Stimulated activated naive CD8-positive, alpha-beta T cell treated with anti-CD3 and anti-CD28 coated beads, Interleukin-15, Interleukin-2, amounts not matched to agents 100 ng/mL and 50 ng/mL, for 24 hours (primary cell): ENCODE data around the gene CLDN20.
"Not testable (repeated sequence)": the region's sequence is repeated elsewhere in the genome, so short reads cannot be mapped to it uniquely, and the experiment has no call there.

Experiments used
- H3K27ac Mint-ChIP-seq: one replicate; pipeline ENCODE4 v1.8.0; 2021; ENCODE audit warnings: mild to moderate bottlenecking, mixed read lengths
- H3K27me3 Mint-ChIP-seq: one replicate; pipeline ENCODE4 v1.8.0; 2021; ENCODE audit warnings: mixed read lengths
- H3K36me3 Mint-ChIP-seq: one replicate; pipeline ENCODE4 v1.8.0; 2021; ENCODE audit warnings: low read depth, mixed read lengths
- H3K4me1 Mint-ChIP-seq: one replicate; pipeline ENCODE4 v1.8.0; 2021; ENCODE audit warnings: low read depth, mixed read lengths
- H3K4me3 Mint-ChIP-seq: one replicate; pipeline ENCODE4 v1.8.0; 2021; ENCODE audit warnings: mild to moderate bottlenecking, mixed read lengths
- H3K9me3 Mint-ChIP-seq: one replicate; pipeline ENCODE4 v1.8.0; 2021; ENCODE audit warnings: mixed read lengths

The CLDN20 gene

DNA sequence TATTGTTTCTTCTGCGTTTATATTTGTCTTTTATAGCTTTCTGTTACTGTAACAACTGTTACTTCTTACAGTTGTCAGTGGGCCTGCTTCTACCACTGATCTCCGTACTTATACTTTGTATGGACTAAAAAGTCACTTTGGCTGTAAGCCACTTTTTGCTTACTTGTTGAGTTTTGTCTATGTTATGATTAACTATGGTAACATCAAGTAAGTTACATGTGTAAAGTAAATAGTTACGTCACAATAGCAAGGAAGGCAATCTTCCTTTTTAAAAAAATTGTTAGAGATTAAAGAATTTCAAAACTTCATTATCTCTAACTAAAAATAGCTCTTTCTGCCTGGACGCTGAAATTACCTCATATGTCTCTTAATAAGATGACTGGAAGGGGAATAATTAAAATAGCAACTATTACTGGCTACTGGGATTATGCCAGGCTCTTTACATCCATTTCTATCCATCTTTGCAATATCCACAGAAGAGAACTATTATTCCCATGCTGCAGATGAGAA is 39.6 kb downstream of the CLDN20 start:
- Mint-ChIP-seq H3K27ac (no peak overlapping the region), H3K4me3 (no peak overlapping the region), H3K4me1 (peaks cover 4% of the 10 kb centered on the region), H3K27me3 (no peaks in the 10 kb centered on the region), H3K9me3 (no peaks in the 10 kb centered on the region), H3K36me3 (peaks cover 67% of the 10 kb centered on the region)

DNA sequence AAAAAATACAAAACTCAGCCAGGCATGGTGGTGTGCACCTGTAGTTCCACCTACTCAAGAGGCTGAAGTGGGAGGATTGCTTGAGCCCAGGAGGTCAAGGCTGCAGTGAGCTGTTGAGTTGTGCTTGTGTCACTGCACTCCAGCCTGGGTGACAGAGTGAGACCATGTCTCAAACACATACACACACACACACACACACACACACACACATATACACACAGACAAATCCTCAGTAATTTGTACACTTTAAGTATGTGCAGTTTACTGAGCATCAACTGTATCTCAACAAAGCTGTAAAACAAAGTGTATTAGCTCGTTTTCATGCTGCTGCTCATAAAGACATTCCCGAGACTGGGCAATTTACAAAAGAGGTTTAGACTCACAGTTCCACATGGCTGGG is 43.1 kb downstream of the CLDN20 start:
- Mint-ChIP-seq H3K4me3 (no peak overlapping the region), H3K4me1 (peaks cover 26% of the 10 kb centered on the region), H3K36me3 (peaks cover 77% of the 10 kb centered on the region), H3K9me3 (no peaks in the 10 kb centered on the region), H3K27me3 (no peaks in the 10 kb centered on the region), H3K27ac (no peak overlapping the region)

DNA sequence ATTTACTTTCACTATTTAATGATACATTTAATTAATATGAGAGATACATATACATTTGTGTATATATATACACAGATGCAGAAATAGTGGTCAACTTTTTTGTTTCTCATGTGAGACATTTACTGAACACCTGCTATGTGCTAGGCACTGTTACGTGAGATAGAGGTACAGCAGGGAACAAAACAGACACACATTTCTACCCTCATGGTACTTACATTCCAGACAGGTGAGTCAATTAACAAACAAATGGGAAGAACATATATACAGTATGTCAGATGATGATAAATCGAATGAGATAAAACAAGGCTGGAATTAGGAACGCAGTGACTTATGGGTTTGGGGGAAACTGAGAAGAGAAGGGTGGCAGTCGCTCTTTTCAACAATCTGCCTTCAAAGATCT is 45.3 kb downstream of the CLDN20 start:
- Mint-ChIP-seq H3K27me3 (no peaks in the 10 kb centered on the region), H3K36me3 (peaks cover 69% of the 10 kb centered on the region), H3K4me1 (peaks cover 47% of the 10 kb centered on the region), H3K27ac (no peak overlapping the region), H3K4me3 (no peak overlapping the region), H3K9me3 (no peaks in the 10 kb centered on the region)

DNA sequence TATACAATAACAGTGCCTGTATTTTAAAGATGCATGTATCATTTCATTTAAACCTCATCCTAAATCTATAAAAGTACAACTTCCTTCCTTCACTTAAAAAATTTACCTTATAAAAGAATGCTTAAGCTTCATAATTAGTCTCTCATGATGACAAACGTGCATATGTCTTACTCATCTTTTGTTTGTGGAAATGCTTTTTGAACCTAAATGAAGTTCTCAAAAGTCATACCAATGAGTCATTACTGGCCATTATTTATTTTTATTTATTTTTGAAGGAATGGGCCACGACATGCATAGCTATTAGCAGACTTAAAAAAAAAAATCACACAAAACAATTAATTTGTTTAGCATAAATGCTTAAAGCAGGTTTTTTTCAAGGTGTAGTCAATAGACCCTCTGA is 46.8 kb downstream of the CLDN20 start:
- no peaks in the 10 kb centered on the region for H3K9me3 Mint-ChIP-seq
- no peaks in the 10 kb centered on the region for H3K27me3 Mint-ChIP-seq
- no peak overlapping the region for H3K27ac Mint-ChIP-seq
- H3K4me1 Mint-ChIP-seq, result peaks cover 56% of the 10 kb centered on the region
- H3K4me3 Mint-ChIP-seq, result no peak overlapping the region
- peaks cover 61% of the 10 kb centered on the region for H3K36me3 Mint-ChIP-seq

DNA sequence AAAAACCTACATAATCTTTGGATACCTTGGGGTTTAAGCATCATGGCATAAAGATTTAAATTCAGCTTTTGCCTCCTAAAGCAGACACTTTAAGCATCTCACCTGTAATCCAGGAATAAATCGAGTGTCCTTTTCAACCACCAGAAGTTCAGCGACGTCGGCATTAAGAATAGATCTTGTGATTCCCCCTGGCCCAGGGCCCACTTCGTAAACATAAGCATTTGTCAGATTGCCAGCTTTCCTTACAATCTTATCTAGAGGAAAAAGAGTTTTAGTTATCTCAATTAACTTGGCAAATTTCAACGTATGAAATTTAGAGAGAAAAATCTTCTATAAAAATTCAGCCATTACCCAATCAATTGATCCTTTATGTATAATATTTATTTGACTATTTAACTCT is 47.3 kb downstream of the CLDN20 start:
- H3K4me1 Mint-ChIP-seq, result peaks cover 56% of the 10 kb centered on the region
- H3K36me3 Mint-ChIP-seq, result peaks cover 56% of the 10 kb centered on the region
- no peak overlapping the region for H3K4me3 Mint-ChIP-seq

DNA sequence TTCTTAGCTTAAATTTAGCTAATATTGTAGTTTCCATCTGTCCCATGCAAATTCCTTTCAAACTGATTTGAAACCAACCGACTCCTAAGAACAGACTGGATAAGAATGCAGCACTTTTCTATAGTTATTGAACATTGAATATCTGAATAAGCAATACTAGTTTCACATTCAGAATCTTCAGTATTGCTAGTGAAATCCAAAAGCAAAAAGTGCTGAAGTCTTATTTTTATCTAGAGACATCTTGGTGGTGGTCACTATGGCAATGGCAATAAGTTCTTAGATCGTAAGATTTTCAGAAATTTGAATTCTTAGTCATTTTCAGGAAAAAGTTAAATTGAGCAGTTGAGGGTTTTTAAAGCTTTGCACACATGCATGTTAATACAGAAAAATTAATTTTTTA is 47.8 kb downstream of the CLDN20 start:
- Mint-ChIP-seq H3K27ac (no peak overlapping the region), H3K27me3 (no peaks in the 10 kb centered on the region), H3K4me1 (peaks cover 56% of the 10 kb centered on the region), H3K9me3 (no peaks in the 10 kb centered on the region), H3K36me3 (peaks cover 51% of the 10 kb centered on the region), H3K4me3 (no peak overlapping the region)

More for the DNA sequence above, 47.3 kb downstream of the CLDN20 start:
- no peaks in the 10 kb centered on the region for H3K9me3 Mint-ChIP-seq
- no peak overlapping the region for H3K27ac Mint-ChIP-seq
- H3K27me3 Mint-ChIP-seq, result no peaks in the 10 kb centered on the region

DNA sequence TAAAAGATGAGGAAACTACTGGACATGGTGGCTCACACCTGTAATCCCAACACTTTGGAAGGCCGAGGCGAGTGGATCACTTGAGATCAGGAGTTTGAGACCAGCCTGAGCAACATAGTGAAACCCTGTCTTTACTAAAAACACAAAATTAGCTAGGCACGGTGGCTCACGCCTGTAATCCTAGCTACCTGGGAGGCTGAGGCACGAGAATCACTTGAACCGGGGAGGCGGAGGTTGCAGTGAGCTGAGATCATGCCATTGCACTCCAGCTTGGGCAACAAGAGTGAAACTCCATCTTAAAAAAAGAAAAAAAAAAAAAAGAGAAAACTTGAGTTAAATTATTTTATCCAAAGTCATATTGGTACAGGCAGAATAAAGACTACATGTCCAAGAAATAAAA is 49.1 kb downstream of the CLDN20 start:
- Mint-ChIP-seq H3K27ac (peak overlapping the region; percentile 97), H3K36me3 (peaks cover 38% of the 10 kb centered on the region), H3K4me3 (peak overlapping the region; percentile 95), H3K4me1 (peaks cover 52% of the 10 kb centered on the region)
- not testable (repeated sequence) for H3K9me3 Mint-ChIP-seq, H3K27me3 Mint-ChIP-seq

DNA sequence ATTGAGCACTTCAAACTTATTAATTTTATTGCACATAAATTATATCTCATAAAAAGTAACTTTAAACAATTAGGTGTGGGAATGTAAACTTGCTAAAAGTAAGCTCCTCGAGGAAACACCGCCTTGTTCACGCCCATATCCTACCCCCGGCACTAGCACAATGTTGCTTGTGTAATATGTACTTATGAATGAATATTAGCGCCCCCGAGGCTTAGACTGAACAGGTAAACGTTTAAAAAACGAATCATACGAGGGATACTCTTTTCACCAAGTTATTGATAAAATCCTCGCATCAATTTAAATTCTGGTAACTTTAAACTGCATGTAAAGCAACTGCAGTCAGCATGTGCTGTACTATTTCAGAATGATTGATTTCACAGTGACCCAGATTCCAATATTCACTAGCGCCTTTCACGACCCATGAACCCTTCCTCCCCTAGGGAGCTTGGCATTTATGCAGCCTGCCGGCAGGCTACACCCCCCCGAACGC is 49.8 kb downstream of the CLDN20 start:
- H3K4me3 Mint-ChIP-seq, result peak overlapping the region; percentile 95
- no peaks in the 10 kb centered on the region for H3K9me3 Mint-ChIP-seq
- peaks cover 52% of the 10 kb centered on the region for H3K4me1 Mint-ChIP-seq
- H3K27me3 Mint-ChIP-seq, result no peaks in the 10 kb centered on the region
- peak overlapping the region; percentile 97 for H3K27ac Mint-ChIP-seq
- H3K36me3 Mint-ChIP-seq, result peaks cover 33% of the 10 kb centered on the region

DNA sequence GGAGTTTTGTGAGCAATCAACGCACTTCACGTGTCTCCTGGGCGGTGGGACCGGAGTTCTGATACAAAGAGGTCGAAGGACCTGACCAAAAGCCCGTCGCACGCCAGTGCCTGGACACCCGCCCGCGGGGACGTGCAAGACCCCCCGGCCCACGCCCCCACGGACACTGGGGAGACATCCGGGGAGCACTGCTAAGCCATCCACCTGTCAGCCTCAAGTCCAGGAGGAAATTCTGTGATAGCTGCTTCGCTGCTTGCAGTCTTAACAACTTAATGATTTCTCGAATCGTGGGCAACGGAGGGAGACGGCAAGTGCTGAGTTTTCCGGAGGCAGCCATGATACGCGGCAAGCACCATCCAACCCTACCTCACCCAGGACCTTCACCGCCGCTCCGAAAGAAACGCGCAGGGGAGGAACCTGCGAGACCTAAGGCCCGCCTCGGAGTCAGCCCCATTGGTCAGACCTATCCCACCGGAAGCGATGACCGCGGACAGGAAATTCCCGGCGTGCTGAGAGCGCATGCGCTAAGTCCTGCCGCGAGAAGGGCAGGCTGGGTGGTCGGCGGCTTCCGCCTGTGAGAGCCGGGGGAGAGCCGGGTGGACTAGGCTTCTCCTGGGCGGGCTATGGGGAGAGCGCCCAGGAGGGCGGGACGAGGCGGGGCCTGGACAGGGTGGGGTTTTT is 50.4 kb downstream of the CLDN20 start, which contains the start of gene TFB1M:
TSS of gene TFB1M (minus strand) at position 393 of the 681 bp plus-strand sequence. CDS start at position 337, 56 bp downstream.
- Mint-ChIP-seq H3K9me3 (no peaks in the 10 kb centered on the region), H3K4me1 (peaks cover 50% of the 10 kb centered on the region), H3K4me3 (peak within 1 kb of the TSS; percentile 95), H3K27ac (peak within 1 kb of the TSS; percentile 97), H3K27me3 (no peaks in the 10 kb centered on the region), H3K36me3 (peaks cover 30% of the 10 kb centered on the region)

DNA sequence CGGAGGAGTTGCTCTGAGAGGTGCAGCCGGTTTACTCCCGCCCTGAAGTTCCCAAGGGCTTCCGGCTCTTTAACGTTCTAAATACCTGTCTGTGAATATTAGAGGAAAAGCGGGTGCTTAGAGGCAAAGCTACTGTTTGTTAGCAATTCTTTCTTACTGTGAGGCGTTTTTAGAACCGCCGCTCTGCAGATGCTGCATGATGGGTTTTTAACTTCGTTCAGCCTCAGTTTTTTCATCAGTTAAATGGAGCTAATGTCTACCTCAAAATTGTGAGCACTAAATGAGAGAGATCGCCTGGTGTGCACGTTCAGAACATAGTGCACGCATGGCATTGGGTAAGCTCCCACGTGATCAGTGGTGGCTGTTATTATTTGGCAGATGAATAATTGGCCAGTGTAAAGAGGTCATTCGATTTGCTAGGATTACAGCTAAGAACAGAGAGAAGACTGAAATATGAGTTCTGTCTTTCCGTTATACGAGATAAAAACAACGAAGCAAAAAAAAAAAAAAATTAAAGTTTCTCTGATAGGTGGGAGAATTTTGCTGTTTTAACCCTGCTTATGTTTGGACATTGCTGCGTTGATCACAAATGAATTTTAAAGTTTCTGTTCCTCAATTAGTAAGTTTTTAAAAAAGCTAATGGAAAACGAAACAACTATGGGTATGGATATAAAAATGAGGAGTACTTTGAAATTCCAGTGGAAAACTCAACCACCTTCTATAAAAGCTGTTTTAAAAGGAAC is 51.1 kb downstream of the CLDN20 start:
- Mint-ChIP-seq H3K4me3 (peak overlapping the region; percentile 95), H3K27ac (peak overlapping the region; percentile 97), H3K4me1 (peaks cover 53% of the 10 kb centered on the region), H3K9me3 (no peaks in the 10 kb centered on the region), H3K27me3 (no peaks in the 10 kb centered on the region), H3K36me3 (peaks cover 26% of the 10 kb centered on the region)

DNA sequence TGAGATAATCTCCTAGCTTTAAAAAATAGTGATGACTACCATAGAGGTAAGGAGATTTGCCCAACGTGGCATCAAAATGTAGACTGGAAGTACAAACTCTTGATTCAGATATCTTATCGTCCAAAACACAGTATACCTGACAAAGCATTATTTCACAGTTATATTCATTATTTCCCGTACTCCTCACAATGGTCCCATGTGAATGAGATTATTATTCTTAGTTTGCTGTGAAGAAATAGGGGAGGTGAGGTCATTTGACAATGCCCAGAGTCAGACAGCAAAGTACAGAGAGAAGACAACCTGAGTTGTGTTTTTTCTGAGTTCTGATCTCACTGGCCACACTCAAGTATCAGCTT is 51.7 kb downstream of the CLDN20 start:
- peak overlapping the region; percentile 95 for H3K4me3 Mint-ChIP-seq
- H3K9me3 Mint-ChIP-seq, result no peaks in the 10 kb centered on the region
- H3K4me1 Mint-ChIP-seq, result peaks cover 50% of the 10 kb centered on the region
- peak overlapping the region; percentile 97 for H3K27ac Mint-ChIP-seq
- H3K36me3 Mint-ChIP-seq, result peaks cover 22% of the 10 kb centered on the region
- no peaks in the 10 kb centered on the region for H3K27me3 Mint-ChIP-seq

DNA sequence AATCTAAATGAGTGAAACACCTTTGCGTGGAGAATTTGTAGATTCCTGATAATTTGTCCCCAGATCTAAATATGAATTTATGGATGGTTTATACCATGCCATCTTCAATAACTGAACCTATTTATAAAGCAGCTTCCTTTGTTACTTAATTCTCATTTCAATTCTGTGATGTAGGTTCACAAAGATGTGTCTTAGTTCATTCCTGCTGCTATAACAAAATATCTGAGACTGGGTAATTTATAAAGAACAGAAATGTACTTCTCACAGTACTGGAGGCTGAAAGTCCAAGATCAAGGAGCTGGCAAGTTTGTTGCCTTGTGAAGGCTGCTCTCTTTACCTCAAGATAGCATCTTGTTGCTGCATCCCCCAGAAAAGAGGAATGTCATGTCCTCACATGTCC is 52.6 kb downstream of the CLDN20 start:
- H3K9me3 Mint-ChIP-seq, result no peaks in the 10 kb centered on the region
- H3K27me3 Mint-ChIP-seq, result no peaks in the 10 kb centered on the region
- H3K36me3 Mint-ChIP-seq, result peaks cover 13% of the 10 kb centered on the region
- no peak overlapping the region for H3K27ac Mint-ChIP-seq
- H3K4me1 Mint-ChIP-seq, result peaks cover 42% of the 10 kb centered on the region
- H3K4me3 Mint-ChIP-seq, result no peak overlapping the region

DNA sequence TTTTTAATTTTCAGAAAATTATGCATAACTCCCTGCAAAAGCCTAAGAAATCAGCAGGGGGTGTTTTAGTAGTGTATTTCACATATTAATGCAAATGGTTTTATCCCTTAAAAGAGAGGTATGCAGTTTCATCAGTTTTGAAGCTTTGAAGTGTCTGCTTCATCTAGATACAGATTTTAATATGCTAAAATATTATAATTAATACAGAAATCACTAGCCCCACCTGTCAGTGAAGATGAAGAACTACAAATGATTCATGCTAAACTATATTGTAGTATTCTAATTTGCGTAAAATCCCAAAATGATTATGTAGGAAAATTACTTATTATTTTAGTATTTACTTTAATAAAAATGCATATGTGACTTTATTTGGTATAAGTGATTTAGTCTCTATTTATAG is 53.4 kb downstream of the CLDN20 start:
- peaks cover 34% of the 10 kb centered on the region for H3K4me1 Mint-ChIP-seq
- peaks cover 5% of the 10 kb centered on the region for H3K36me3 Mint-ChIP-seq
- no peak overlapping the region for H3K4me3 Mint-ChIP-seq
- no peaks in the 10 kb centered on the region for H3K27me3 Mint-ChIP-seq
- no peaks in the 10 kb centered on the region for H3K9me3 Mint-ChIP-seq
- no peak overlapping the region for H3K27ac Mint-ChIP-seq

DNA sequence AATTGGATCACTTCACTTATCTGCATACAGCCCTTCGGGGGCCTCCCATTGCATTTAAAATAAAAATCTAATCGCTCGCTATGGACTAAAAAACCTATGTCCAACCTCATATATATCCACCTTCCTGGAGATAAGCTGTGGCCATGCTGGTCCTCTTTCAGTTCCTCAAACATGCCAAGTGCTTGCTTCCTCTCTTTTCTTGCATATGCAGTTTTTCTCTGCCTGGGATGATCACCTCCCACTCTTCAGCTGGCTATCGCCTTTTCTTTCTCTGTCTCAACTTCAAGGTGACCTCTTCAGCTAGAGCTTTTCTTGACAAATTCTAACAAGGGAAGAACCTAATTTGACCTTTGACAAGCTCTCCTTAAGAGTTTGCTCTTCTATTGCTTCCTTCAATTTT is 56.1 kb downstream of the CLDN20 start:
- Mint-ChIP-seq H3K27me3 (no peaks in the 10 kb centered on the region), H3K36me3 (no peaks in the 10 kb centered on the region), H3K9me3 (no peaks in the 10 kb centered on the region)

DNA sequence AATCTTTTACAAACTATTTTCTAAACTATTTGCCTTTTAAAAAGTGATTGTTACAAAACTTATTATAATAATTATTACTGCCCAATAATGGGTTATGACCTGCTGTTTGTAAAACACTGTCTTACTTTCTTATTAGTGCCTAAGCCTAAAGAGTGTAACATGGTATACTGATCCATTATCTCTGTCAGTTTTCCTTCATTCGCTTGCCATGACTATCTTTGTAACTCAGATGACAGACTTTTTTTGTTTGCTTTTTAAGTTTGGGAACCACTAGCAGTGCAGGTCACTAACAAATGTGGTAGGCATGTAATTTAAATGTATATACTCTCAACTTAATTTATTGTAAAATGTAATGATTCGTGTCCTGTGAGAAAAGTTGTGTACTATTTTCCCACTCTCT is 60.4 kb downstream of the CLDN20 start:
- no peaks in the 10 kb centered on the region for H3K27me3 Mint-ChIP-seq
- no peak overlapping the region for H3K4me3 Mint-ChIP-seq
- no peaks in the 10 kb centered on the region for H3K9me3 Mint-ChIP-seq
- no peaks in the 10 kb centered on the region for H3K36me3 Mint-ChIP-seq
- H3K27ac Mint-ChIP-seq, result no peak overlapping the region
- H3K4me1 Mint-ChIP-seq, result peaks cover 23% of the 10 kb centered on the region

More for the DNA sequence above, 56.1 kb downstream of the CLDN20 start:
- Mint-ChIP-seq H3K4me1 (peaks cover 14% of the 10 kb centered on the region), H3K27ac (no peak overlapping the region), H3K4me3 (no peak overlapping the region)
